Measurements from ENCODE around the gene P4HA2.

Gene P4HA2

DNA sequence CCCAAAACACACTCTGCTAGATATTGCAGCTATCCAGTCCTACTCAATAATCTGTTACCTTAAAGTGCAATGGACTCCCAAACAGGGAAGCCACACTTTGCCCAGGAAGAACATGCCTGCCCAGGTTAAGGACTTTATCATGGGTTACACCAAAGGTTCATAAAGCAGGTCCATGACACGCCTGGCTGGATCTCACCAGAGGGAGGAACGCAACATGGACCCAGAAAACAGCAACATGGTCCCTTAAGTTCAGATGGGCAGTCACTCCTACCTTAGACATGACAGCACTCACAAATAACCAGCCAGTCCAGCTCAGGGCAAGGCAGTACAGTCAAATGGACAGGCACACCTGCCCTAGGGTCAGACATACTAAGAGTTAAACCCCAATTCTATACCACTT lies 3.8 kb downstream of the P4HA2 start:
- no peak for DNase-seq (ENCODE audit: low spot score)

DNA sequence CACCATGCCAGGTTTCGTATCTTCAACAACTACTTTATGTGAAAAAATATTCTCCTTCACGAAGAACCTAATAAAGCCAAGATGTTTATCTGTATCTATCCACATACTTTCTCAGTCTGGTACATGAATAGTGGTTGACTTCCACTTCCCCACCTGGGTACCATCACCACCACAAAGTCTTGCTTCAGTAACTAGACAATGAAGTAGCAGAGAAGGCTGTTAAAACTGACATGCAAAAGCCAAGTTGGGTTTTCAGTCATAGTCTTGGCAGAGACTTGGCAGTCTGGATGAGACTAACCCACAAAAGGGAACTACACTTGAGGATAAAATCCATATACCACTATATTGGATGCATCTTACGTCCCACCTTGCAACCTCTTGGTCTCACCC lies 5.0 kb downstream of the P4HA2 start:
- DNase-seq (ENCODE audit: low spot score) = no peak

GRCh38 chr5:132221781-132222648 lies 5.6 kb downstream of the P4HA2 start:
- DNase-seq (ENCODE audit: low spot score) = peak; percentile 74

GRCh38 chr5:132220491-132220890 lies 7.2 kb downstream of the P4HA2 start:
- peak; percentile 12 for DNase-seq (ENCODE audit: low spot score)

DNA sequence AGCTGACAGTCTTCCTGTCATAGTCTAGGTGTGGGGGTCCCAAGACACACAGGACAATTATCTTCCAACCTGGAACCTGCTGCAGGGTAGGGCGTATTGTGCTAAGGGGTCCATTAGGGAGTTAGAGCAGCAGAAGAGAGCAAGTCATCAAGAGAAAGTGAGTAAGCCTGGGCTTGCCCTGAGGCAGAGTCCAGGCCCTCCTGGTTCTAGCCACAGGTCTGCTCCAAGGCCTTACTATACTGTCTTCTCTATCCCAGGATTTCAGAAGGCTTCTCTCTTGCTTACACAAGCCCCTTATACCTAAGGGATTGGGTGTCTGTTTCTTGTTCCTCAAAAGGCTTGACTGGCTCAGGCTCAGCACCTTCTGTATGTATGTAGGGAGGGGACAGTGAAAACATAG lies 7.7 kb downstream of the P4HA2 start:
- no peak for DNase-seq (ENCODE audit: low spot score)

DNA sequence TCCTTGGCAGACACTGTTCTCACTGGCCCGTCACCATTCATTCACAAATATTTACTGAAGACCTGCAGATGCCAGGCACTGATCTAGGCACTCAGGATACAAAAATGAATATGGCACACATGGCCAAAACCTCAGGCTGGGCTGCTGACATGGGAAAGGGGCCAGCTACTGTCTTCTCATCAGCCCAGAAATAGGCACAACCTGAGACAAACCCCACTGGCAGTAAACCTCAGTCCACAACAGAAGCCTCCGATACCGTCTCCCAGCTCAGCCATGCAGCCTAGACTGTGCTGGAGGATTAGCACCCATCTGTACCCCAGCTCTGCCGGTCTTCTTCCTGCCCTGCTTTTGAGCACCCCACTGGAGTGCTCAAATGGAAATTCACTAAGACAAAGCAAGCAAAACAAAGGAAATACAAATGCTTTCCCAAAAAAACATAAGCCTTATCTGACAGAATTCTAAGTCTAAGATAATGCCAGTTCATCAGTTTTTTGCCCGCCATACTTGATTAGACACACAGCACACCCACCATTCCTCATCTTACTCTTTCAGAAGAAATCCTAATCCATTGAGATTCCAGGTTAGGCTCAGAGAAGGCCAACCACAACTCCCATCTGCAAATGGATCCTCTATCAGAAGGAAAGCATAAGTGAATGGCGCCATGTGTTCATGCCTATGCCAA lies 8.2 kb downstream of the P4HA2 start:
- no peak for DNase-seq (ENCODE audit: low spot score)

GRCh38 chr5:132218321-132218720 lies 9.3 kb downstream of the P4HA2 start:
- no peak for DNase-seq (ENCODE audit: low spot score)

DNA sequence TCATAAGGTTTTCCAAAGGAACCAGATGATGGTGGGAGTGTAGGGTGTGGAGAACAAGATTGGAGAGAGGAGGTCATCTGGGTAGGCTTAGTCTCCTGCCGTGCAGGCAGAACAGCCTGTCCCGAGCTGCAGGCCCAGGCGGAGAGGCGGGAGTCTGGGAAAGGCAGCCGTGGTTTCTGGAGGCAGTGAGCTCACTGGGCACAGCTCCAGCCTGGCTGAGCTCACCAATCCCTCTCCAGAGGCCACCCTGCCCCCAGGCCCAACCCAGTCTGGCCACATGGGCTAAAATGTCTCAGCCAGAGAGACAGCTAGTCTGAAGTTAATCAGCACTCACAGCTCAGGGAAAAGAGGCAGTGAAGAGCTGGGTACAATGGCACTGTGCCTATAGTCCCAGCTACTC lies 12.3 kb downstream of the P4HA2 start:
- peak; percentile 98 for DNase-seq (ENCODE audit: low spot score)

- no peak for DNase-seq (ENCODE audit: low spot score)
These were observed 13.2 kb downstream of the P4HA2 start for GRCh38 chr5:132214491-132214890.

DNA sequence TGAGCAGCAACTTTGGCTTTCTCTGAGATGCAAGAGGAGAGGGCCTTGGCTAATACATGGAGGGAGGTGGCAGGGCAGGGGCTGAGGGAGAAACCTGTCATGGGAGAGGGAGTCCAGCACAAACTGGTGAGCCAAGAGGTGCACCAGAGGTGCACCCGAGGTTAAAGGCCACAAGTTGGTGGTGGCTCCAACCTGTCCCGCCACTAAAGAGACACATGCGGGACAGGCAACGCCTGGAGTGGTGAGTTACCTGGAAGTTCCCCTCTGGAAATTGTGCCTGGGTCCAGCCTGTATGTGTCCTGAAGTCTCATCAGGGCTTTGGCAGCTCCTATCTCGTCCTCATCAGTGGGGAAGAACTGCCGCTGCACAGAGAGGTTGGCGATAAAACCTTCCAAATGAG lies 14.0 kb downstream of the P4HA2 start:
- DNase-seq (ENCODE audit: low spot score) = no peak

- DNase-seq (ENCODE audit: low spot score) = peak; percentile 44
These were observed 15.9 kb downstream of the P4HA2 start for GRCh38 chr5:132211787-132212186.

GRCh38 chr5:132210944-132211343 lies 16.7 kb downstream of the P4HA2 start:
- DNase-seq (ENCODE audit: low spot score) = no peak

- DNase-seq (ENCODE audit: low spot score) = no peak
These were observed 17.6 kb downstream of the P4HA2 start for GRCh38 chr5:132209901-132210545.

GRCh38 chr5:132209131-132209530 lies 18.5 kb downstream of the P4HA2 start:
- DNase-seq (ENCODE audit: low spot score) = peak; percentile 41

- DNase-seq (ENCODE audit: low spot score) = no peak
These were observed 19.9 kb downstream of the P4HA2 start for GRCh38 chr5:132207778-132208177.

GRCh38 chr5:132206782-132207181 lies 20.9 kb downstream of the P4HA2 start:
- DNase-seq (ENCODE audit: low spot score) = no peak

DNA sequence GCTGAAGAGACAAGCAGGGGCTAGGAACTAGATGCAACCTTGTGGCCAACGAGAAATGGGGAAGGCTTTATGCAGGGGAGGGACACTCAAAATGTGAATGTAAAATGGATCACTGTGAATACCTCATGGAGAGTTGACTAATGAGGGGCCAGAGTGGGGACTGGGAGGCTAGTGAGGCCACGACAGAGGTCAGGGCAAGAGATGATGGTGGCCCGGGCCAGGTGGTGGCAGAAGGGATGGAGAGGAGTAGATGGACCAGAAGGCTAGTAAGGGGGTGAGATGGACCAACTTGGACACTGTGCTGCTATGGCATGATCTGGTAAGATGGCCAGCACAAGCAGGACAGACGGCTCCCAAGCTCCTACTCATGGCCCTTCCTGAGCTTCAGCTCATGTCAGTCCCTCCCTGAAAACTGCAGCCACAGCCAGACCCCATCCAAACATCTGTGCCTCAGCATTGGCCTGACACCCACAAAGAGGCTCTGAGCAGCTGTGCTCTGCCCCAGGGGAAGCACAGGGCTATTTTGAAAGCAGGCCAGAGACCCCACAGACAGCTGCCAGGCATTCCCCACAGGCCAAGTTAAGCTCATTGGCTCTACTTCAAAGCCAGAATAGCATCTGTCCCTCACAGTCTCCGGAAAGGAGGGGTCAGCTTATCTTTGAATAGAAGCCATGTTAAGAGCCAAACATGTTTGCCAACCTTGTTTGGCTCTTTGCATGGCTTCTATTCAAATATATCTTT lies 22.1 kb downstream of the P4HA2 start:
- no peak for DNase-seq (ENCODE audit: low spot score)

GRCh38 chr5:132204371-132205135 lies 23.1 kb downstream of the P4HA2 start:
- no peak for DNase-seq (ENCODE audit: low spot score)

DNA sequence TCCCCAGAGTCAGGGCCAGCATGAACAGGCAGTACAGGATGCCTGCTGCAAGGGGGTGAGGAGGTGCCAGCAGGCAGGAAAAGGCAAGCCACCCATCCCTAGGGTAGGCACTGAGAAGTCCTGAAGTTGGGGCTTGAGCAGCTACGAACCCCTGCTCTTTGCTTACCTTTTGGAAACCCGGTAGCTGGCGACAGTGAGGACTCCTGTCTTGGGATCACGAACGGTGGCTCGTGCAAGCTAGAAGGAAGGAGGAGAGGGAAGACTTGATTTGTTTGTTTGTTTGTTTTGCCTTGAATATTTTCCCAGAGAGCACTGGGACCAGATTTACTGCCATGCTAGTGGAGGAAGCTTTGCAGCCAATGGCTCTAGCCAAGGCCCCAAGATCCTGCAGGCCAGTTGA lies 23.7 kb downstream of the P4HA2 start:
- DNase-seq (ENCODE audit: low spot score) = no peak

- DNase-seq (ENCODE audit: low spot score) = peak; percentile 65
These were observed 24.2 kb downstream of the P4HA2 start for GRCh38 chr5:132203464-132203818.

- no peak for DNase-seq (ENCODE audit: low spot score)
These were observed 24.8 kb downstream of the P4HA2 start for GRCh38 chr5:132202711-132203463.

All from AG08395 (cell line).